Endothelial cell of umbilical vein (primary cell): Measurements from ENCODE around the gene SULT2B1. TPM values are rescaled to one million over a fixed set of nuclear protein-coding genes. Genes with fewer than 3 reads are reported as not detected.
A peak's percentile ranks its signal among the peaks of the same experiment; 100 is the strongest.

Experiments
- BruUV-seq: library from RNA; stranded (reverse); fragments of 400-500 nt; replicated peaks from 2 replicates; lab custom pipeline; 2021; lab: Mats Ljungman, UMichigan
- CTCF ChIA-PET: fragments of 300-600, 350-600 bp; sonication (Branson Sonifier 250); formaldehyde crosslinking; loops from one replicate; lab custom pipeline; 2021; ENCODE audit warnings: antibody characterized with exemption, inconsistent platforms; lab: Charles Lee
- POLR2A ChIA-PET: fragments of 300-600, 350-600 bp; sonication (Branson Sonifier 250); formaldehyde crosslinking; loops from one replicate; lab custom pipeline; 2021; ENCODE audit warnings: antibody characterized with exemption, inconsistent platforms; lab: Charles Lee
- DNase-seq: peaks from one replicate; pipeline ENCODE4 v3.0.0-alpha.2; 2011; ENCODE audit warnings: low read depth, low spot score
- FAIRE-seq: peaks from 2 replicates; lab custom pipeline; 2011; peaks lifted over from hg19 to GRCh38; lab: Jason Lieb, UNC
- H2AFZ ChIP-seq: 2 replicates; pipeline ENCODE4 v1.6.0; 2012; ENCODE audit warnings: low read depth, low read length, control low read depth, inconsistent platforms
- H3K27ac ChIP-seq: 2 replicates; pipeline ENCODE4 v1.5.1; 2011; ENCODE audit warnings: low read depth, mild to moderate bottlenecking, control low read depth, low read length, moderate library complexity; ENCODE audit not compliant: insufficient read depth
- H3K27me3 ChIP-seq, 2 experiments: 2 replicates each; pipeline versions ENCODE4 v1.6.0 to v1.6.1; 2011; ENCODE audit warnings: low read length in 2 of 2, mixed read lengths in 1 of 2; ENCODE audit not compliant: control insufficient read depth in 2 of 2, insufficient read depth in 2 of 2
- H3K36me3 ChIP-seq, 2 experiments: 2 replicates in 1 of 2; 3 replicates in 1 of 2; pipeline ENCODE4 v1.5.1; 2011; ENCODE audit warnings: low read length in 2 of 2, mild to moderate bottlenecking in 1 of 2, moderate library complexity in 1 of 2; ENCODE audit not compliant: control insufficient read depth in 2 of 2, insufficient read depth in 2 of 2; ENCODE audit errors: extremely low read depth in 1 of 2
- H3K4me1 ChIP-seq: 3 replicates; pipeline ENCODE4 v1.5.1; 2011; ENCODE audit warnings: mild to moderate bottlenecking, low read length; ENCODE audit not compliant: control insufficient read depth, insufficient read depth; ENCODE audit errors: extremely low read depth
- H3K4me2 ChIP-seq: 2 replicates; pipeline ENCODE4 v1.6.1; 2011; ENCODE audit warnings: low read length, control low read depth, mixed read lengths; ENCODE audit not compliant: insufficient read depth
- H3K4me3 ChIP-seq, 3 experiments: fragments of 200-600 bp in 1 of 3; sonication (generic), shearing (Covaris generic) in 1 of 3; replicated peaks in 1 of 3; 2 replicates each; pipeline ENCODE4 v1.5.1; 2011 to 2016; ENCODE audit warnings: control low read depth in 3 of 3, low read length in 3 of 3, mild to moderate bottlenecking in 2 of 3, inconsistent platforms in 1 of 3, low read depth in 1 of 3, moderate library complexity in 1 of 3; ENCODE audit not compliant: insufficient read depth in 1 of 3
- H3K79me2 ChIP-seq: 2 replicates; pipeline ENCODE4 v1.6.0; 2012; ENCODE audit warnings: low read length, inconsistent platforms; ENCODE audit not compliant: control insufficient read depth, insufficient read depth
- H3K9ac ChIP-seq: replicated peaks from 2 replicates; pipeline ENCODE3; 2011; ENCODE audit warnings: low read length, control low read depth; ENCODE audit not compliant: insufficient read depth; ENCODE audit errors: extremely low read depth
- H3K9me1 ChIP-seq: replicated peaks from 3 replicates; pipeline ENCODE4 v1.6.0; 2011; ENCODE audit warnings: mild to moderate bottlenecking, low read length; ENCODE audit not compliant: control insufficient read depth, insufficient read depth; ENCODE audit errors: extremely low read depth
- H3K9me3 ChIP-seq: replicated peaks from 2 replicates; pipeline ENCODE4 v1.5.1; 2012; ENCODE audit warnings: low read length, inconsistent platforms; ENCODE audit not compliant: control insufficient read depth, insufficient read depth
- H4K20me1 ChIP-seq: replicated peaks from 2 replicates; pipeline ENCODE3; 2011; ENCODE audit warnings: mild to moderate bottlenecking, low read length; ENCODE audit not compliant: control insufficient read depth, insufficient read depth; ENCODE audit errors: extremely low read depth
- EZH2 ChIP-seq: IDR thresholded peaks from 2 replicates; pipeline ENCODE4 v1.6.1; 2012; ENCODE audit warnings: borderline replicate concordance, low read depth, mild to moderate bottlenecking, moderate library complexity, low read length, inconsistent platforms; ENCODE audit not compliant: severe bottlenecking
- GATA2 ChIP-seq: IDR thresholded peaks from 2 replicates; pipeline ENCODE4 v1.7.0; 2011; ENCODE audit warnings: low read depth, mild to moderate bottlenecking, moderate library complexity, mixed read lengths, low read length; ENCODE audit not compliant: insufficient read length, insufficient read depth
- MYC ChIP-seq: IDR thresholded peaks from one replicate; pipeline ENCODE4 v1.6.1; 2011; ENCODE audit warnings: mild to moderate bottlenecking, low read depth, low read length
- POLR2A ChIP-seq: IDR thresholded peaks from 2 replicates; pipeline ENCODE4 v1.6.1; 2012; ENCODE audit warnings: low read depth, mild to moderate bottlenecking, control low read depth, low read length
- POLR2AphosphoS5 ChIP-seq: IDR thresholded peaks from 2 replicates; pipeline ENCODE4 v1.6.1; 2012; ENCODE audit warnings: low read depth, mild to moderate bottlenecking, control low read depth, low read length, moderate library complexity; ENCODE audit not compliant: insufficient read depth
- dilution Hi-C: fragments of 300-500 bp; cut with MboI; formaldehyde crosslinking; loops from one replicate; pipeline ENCODE4 v1.15.0; 2019; ENCODE audit warnings: low sequenced_read_pairs; ENCODE audit not compliant: extremely low pct_ligation_motif_present
- intact Hi-C: fragments of 100-400 bp; cut with micrococcal nuclease; formaldehyde crosslinking; loops from one replicate; pipeline ENCODE4 v1.10.0; 2022
- polyA plus RNA-seq, 4 experiments: library from polyadenylated mRNA; depleted of rRNA in 3 of 4; stranded (reverse) in 3 of 4; unstranded in 1 of 4; fragments of >200 nt; gene quantifications; 2 replicates each; pipeline versions ENCODE4 v1.2.1 to v1.2.3, GENCODE V29; 2011 to 2012; ENCODE audit warnings: missing spikeins in 1 of 4
- total RNA-seq: library from RNA; stranded (reverse); gene quantifications from 2 replicates; pipeline ENCODE4 v1.2.3, GENCODE V29; 2021

Gene SULT2B1
- total and polyA plus RNA-seq, 2 donors (not counting 3 experiments of a cell fraction or from before 2014, with no cell fraction given) = not detected

DNA sequence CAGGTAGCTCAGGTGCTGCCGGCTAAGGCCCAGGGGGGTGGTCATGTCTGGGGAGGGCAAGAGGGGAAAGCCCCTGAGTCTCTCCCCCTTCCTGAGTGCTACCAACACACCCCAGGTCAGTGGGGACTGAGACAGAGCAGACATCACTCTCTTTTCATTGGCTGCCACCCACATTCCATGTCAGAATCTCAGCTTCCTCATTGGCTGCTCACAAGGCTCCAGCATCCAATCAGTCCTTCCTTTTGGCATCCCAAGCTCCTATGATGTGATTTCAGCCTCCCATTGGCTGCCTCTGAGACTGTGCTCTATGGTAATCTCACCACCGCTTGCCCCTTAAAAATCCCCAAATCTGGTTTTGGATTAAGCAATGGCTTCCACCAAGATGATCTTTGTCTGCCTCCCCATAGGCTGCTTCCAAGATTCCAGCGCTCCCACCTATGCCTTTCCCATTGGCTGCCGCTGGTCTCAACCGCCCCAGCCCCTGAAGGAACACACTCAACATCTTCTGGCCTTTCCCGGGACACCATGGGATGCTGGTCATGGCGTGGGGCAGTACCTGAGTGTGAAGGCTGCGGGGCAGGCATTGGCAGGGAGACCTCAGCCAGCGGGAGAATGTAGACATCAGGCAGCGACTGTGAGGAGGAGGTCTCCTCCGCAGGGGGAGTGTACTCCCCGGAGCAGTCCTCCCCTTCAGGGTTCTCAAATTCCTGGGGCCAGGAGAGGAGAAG is 42.3 kb upstream of the SULT2B1 start:
- TF ChIP-seq EZH2 (peak; percentile 1), POLR2AphosphoS5 (no peak), POLR2A (no peak)
- ChIA-PET POLR2A (no interaction called here), CTCF (interaction anchor here (0.7 to 8.3 kb wide), 3 partner anchors 14 to 75 kb away, joined by 3 to 507 read pairs (median 8); no protein-coding TSS in a partner anchor)
- no peaks in the 10 kb centered on the region for H3K9me3 ChIP-seq
- H2AFZ ChIP-seq = no peak overlapping the region
- H3K79me2 ChIP-seq = no peaks in the 10 kb centered on the region
- no TSS peak for BruUV-seq
- intact Hi-C loops (no loop called here), dilution Hi-C loops (no loop called here)
- H3K4me1 ChIP-seq = no peaks in the 10 kb centered on the region
- H4K20me1 ChIP-seq = no peaks in the 10 kb centered on the region
- H3K4me3 ChIP-seq = no peak overlapping the region
- no peak overlapping the region for H3K9ac ChIP-seq
- no peaks in the 10 kb centered on the region for H3K9me1 ChIP-seq
- FAIRE-seq (no peak), DNase-seq (no peak)
- H3K36me3 ChIP-seq = no peaks in the 10 kb centered on the region
- peaks cover 12 to 14% of the 10 kb centered on the region in 2 experiments for H3K27me3 ChIP-seq
- no peak overlapping the region for H3K27ac ChIP-seq
- H3K4me2 ChIP-seq = no peak overlapping the region

DNA sequence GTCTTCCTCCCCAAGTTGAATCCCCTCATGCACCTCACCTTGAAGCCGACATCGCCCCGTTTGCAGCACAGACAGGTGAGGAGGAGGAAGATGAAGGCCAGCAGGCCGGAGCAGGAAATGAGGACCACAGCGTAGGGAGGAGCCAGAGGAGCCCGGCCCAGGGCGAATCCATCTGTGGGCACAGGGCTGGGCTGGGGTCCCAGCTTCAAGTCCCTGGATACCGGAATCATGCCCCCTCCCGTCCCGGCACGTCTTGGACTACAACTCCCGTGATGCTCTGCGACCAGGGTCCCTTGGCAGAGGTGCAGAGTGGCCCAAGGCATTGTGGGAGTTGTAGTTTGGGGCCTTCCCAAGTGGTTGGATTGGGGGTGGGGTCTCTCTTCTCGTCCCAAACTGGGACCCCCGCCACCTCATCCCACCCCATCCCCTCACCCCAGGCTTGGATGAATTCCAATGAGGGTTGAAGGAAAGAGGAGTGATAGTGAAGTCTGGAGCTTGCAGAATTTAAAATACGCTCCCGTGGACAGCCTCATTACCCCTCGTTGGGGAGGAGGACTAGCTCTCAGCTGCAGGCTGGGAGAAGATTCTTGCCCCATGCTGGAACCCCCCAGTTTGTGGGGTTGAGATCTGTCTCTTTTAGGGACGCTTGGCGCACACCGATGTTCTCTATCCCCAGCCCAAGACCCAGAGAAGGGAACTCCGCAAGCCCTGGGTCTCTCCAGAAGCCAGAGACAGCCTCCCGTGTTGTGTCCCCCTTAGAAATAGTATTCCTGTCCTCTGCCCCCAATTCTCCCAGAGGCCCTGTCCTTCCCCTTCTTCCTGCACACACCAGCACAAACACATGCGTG is 41.3 kb upstream of the SULT2B1 start:
- no peaks in the 10 kb centered on the region for H4K20me1 ChIP-seq
- no TSS peak for BruUV-seq
- no peak overlapping the region for H3K27ac ChIP-seq
- H3K79me2 ChIP-seq = no peaks in the 10 kb centered on the region
- no peaks in the 10 kb centered on the region for H3K36me3 ChIP-seq
- no peak overlapping the region for H3K4me3 ChIP-seq
- no peak overlapping the region for H2AFZ ChIP-seq
- H3K4me2 ChIP-seq = no peak overlapping the region
- no peaks in the 10 kb centered on the region for H3K9me1 ChIP-seq
- POLR2A ChIA-PET = no interaction called here
- dilution Hi-C loops (no loop called here), intact Hi-C loops (no loop called here)
- FAIRE-seq = peak; percentile 83
- no peak overlapping the region for H3K9ac ChIP-seq
- TF ChIP-seq MYC (no peak), GATA2 (no peak)
- H3K27me3 ChIP-seq = peaks cover 12 to 14% of the 10 kb centered on the region in 2 experiments
- H3K9me3 ChIP-seq = no peaks in the 10 kb centered on the region
- no peaks in the 10 kb centered on the region for H3K4me1 ChIP-seq
- DNase-seq = peak; percentile 43
- CTCF ChIA-PET = interaction anchor here (8.3 kb wide), 1 partner anchor 74 kb away, joined by 507 read pairs; no protein-coding TSS in a partner anchor
